GM23248 (cell line): ENCODE measurements around the gene AMPH.
"Not testable (repeated sequence)": the region's sequence is repeated elsewhere in the genome, so short reads cannot be mapped to it uniquely, and the experiment has no call there.

Experiments
- EZH2 ChIP-seq: fragments of 200-600 bp; sonication (generic); IDR thresholded peaks from 2 replicates; pipeline ENCODE4 v1.6.1; 2018; ENCODE audit warnings: antibody characterized with exemption, mild to moderate bottlenecking; ENCODE audit not compliant: insufficient read depth, poor library complexity, severe bottlenecking
- EZH2phosphoT487 ChIP-seq: fragments of 200-600 bp; sonication (generic); IDR thresholded peaks from 2 replicates; pipeline ENCODE4 v1.6.1; 2018; ENCODE audit warnings: antibody characterized with exemption, moderate library complexity, mild to moderate bottlenecking, low read depth; ENCODE audit not compliant: insufficient read depth

DNA sequence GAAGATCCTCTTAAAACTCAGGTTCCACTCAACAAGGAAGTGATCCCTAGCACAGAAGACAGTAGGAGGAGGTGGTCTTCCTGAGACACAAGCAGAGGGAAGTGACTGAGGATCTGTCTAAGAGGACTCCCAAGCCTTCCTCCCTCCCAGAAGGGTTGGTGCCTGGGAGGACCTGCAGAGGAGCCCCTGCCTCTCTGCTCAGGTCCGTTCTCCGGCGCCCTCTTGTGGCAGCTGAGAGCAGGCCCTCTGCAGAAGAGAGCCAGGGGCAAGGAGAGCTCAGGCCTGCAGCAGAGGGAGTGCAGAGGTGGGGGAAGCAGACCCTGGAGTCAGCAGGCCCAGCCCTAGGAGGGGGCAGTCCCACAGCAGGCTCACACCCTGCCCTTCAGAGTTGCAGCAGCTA lies 267.8 kb downstream of the AMPH start:
- not testable (repeated sequence) for TF ChIP-seq EZH2, EZH2phosphoT487
